HG03039 (cell line): Measurements from ENCODE around the gene CCSER2.
"Not testable (repeated sequence)": the region's sequence is repeated elsewhere in the genome, so short reads cannot be mapped to it uniquely, and the experiment has no call there.

Experiments
- ATAC-seq: cut with Tn5 transposase; IDR thresholded peaks from one replicate; pipeline ENCODE4 v1.9.1; 2021; ENCODE audit warnings: mild to moderate bottlenecking, moderate library complexity; ENCODE audit not compliant: unreplicated experiment

Gene CCSER2

DNA sequence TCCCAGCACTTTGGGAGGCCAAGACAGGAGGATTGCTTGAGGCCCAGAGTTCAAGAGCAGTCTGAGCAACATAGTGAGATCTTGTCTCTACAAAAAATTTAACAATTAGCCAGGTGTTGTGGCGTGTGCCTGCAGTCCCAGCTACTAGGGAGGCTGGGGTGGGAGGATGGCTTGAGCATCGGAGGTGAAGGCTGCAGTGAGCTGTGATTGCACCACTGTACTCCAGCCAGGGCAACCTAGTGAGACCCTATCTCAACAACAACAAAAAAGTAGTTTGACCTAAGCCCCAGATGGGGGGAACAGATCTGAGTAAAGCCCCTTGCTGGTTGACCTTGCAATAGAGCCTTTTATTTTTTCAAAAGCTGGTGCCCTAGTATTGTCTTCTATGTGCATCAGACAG is 15.6 kb upstream of the CCSER2 start:
- no peak for ATAC-seq

GRCh38 chr10:84314275-84314674 is 14.1 kb upstream of the CCSER2 start:
- ATAC-seq: no peak

DNA sequence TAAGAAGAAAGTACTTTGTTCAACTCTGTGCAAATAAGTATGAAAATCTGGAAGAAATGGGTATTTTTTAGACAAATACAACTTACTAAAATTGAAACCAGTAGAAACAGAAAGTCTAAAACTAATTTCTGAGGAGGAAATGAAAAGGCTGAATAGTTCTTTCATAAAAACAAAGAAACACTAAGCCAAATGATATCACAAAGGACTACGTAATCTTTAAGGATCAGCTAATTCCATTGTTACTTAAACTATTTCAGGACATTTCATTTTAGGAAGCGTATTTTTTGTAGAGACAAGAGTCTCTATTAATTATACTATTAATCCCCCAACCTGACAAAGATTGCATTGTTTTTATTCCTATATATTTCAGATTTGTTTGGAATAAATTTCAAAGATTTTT is 11.2 kb upstream of the CCSER2 start:
- ATAC-seq: peak; percentile 76

DNA sequence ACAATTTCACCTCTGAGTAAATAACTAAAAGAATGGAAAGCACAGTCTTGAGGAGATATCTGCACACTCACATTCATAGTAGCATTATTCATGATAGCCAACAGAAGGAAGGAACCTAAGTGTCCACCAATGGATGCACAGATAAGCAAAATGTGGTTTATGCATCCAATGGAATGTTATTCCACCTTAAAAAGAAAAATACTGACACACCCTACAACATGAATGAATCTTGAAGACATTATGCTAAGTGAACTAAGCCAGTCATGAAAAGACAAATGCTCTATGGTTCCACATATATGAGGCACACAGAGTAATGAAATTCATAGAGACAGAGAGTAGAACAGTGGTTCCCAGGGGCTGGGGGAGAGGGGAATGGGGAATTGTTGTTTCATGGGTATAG is 6.5 kb upstream of the CCSER2 start:
- ATAC-seq: no peak

DNA sequence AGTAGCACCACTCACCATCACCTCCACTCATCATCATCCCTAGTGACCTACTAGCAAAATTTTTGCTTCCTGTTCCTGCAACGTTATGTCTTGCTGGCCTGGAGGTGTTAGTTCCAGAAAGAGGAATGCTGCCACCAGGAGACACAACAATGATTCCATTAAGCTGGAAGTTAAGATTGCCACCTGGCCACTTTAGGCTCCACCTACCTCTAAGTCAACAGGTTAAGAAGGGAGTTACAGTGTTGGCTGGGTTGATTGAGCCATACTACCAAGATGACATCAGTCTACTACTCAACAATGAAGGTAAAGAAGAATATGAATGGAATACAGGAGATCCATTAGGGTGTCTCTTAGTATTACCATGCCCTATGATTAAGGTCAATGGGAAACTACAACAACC is 4.8 kb upstream of the CCSER2 start:
- not testable (repeated sequence) for ATAC-seq

GRCh38 chr10:84326995-84327394 is 1.4 kb upstream of the CCSER2 start:
- ATAC-seq: not testable (repeated sequence)

GRCh38 chr10:84329196-84329611 is 815 bp downstream of the CCSER2 start:
- ATAC-seq: peak; percentile 28

- peak; percentile 24 for ATAC-seq
Measured at GRCh38 chr10:84329986-84330651, 1.7 kb downstream of the CCSER2 start.

- ATAC-seq: no peak
Measured at GRCh38 chr10:84331091-84331490, 2.7 kb downstream of the CCSER2 start.

DNA sequence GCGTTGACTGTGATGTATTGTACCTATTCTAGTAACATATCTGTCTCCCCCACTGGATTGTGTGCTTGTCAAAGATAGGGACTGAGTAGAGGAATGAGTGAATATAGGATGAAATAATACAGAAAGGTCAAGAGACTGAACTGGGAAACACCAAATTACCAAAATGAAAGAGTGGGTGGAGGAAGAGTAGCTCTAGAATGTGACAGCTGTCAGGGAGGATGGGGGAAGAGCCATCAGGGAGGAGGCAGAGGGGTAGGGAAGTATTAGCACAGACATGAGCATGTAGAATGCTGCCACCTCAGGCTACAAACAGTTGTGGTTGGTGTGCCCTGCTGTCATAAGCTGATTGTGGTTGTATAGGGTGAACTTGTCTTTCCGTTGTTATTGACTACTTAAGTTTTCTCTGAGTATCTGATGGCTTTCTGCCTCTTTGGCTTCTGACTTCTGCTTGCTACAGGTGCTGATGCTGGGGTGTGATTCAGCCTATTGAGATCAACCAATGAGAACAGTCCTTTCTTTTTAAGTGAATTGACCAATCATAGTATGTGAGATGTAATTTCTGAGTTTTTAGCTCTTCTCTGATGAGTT is 5.6 kb downstream of the CCSER2 start:
- ATAC-seq: peak; percentile 37

- ATAC-seq: no peak
Measured at GRCh38 chr10:84334811-84335210, 6.4 kb downstream of the CCSER2 start.

- no peak for ATAC-seq
Measured at GRCh38 chr10:84335516-84335915, 7.1 kb downstream of the CCSER2 start.

- ATAC-seq: no peak
Measured at GRCh38 chr10:84336406-84337090, 8.2 kb downstream of the CCSER2 start.

GRCh38 chr10:84337199-84337598 is 8.8 kb downstream of the CCSER2 start:
- ATAC-seq: no peak

DNA sequence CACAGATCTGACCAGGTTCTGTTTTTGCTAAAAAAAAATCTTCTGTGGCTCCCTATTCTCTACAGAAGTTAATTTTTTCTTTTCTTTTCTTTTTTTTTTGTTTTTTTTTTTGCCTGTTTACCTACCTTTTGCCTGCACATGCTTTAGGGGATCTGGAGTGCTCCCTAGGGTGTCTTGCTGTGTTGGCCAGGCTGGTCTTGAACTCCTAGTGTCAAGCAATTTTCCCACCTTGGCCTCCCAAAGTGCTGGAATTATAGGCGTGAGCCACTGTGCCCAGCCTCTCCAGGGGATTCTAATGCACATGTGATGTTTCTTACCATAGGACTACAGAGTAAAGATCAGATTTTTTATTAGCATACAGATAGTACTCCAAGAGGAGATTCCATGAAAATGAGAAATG is 10.6 kb downstream of the CCSER2 start:
- ATAC-seq: no peak

DNA sequence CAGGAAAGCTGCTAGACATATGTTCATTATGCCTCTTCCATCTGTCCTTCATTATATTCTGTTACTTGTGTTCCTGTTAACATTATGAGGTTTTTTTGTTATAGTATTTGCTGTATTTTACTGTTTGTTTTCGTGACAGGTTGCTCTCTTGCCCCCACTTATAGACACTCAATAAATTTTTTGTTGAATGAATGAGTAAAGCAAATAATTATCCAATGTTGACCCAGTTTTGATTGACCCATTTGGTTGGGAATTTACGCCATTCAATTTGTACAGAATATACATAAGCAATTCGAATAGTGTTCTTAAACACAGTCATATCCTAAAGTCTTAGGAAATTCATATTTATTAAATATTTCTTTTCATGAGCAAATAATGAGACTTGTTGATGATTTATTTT is 11.8 kb downstream of the CCSER2 start:
- ATAC-seq: no peak

- ATAC-seq: no peak
Measured at GRCh38 chr10:84340632-84341537, 12.5 kb downstream of the CCSER2 start.

DNA sequence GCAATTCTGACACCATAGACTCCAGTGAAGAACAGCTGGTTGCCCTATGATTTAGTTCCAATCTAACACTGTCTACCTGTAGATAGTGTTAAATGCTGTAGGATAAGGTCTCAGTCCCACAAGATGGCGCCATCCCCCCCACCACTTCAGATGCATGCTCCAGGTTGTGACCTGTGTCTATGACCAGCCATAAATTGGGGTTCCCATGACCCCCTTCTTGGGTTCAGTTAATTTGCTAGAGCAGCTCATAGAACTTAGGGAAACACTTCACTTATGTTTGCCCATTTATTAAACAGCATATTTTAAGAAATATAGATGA is 13.1 kb downstream of the CCSER2 start:
- ATAC-seq: no peak

GRCh38 chr10:84341983-84342382 is 13.6 kb downstream of the CCSER2 start:
- no peak for ATAC-seq

GRCh38 chr10:84342584-84342983 is 14.2 kb downstream of the CCSER2 start:
- ATAC-seq: no peak

- no peak for ATAC-seq
Measured at GRCh38 chr10:84343831-84344230, 15.4 kb downstream of the CCSER2 start.
